ENCODE results near the gene ANO9. TPM values are rescaled to one million over a fixed set of nuclear protein-coding genes. Genes with fewer than 3 reads are reported as not detected.

Gene ANO9
- total RNA-seq, 1 experiment from 2014 or later = 9.4 TPM

GRCh38 chr11:488062-488461 is 46.3 kb upstream of the ANO9 start:
- H3K36me3 Mint-ChIP-seq (ENCODE audit: insufficient read depth, unreplicated experiment) = peaks cover 14% of the 10 kb centered on the region
- H3K4me3 Mint-ChIP-seq (ENCODE audit: unreplicated experiment) = no peak overlapping the region
- ChIA-PET POLR2A (no interaction called here), CTCF (no interaction called here)
- intact Hi-C loops (cut with micrococcal nuclease) = no loop called here
- BruUV-seq (replicated peaks) = no TSS peak
- H3K27me3 Mint-ChIP-seq (ENCODE audit: insufficient read depth, unreplicated experiment) = no peaks in the 10 kb centered on the region
- no peak overlapping the region for H3K27ac Mint-ChIP-seq (ENCODE audit: low read depth, unreplicated experiment)
- no peak for TF ChIP-seq CTCF (IDR thresholded peaks at IDR 0.05; ENCODE audit: unreplicated experiment)
- H3K4me1 Mint-ChIP-seq (ENCODE audit: insufficient read depth, unreplicated experiment) = no peaks in the 10 kb centered on the region
- H3K9me3 Mint-ChIP-seq (ENCODE audit: unreplicated experiment) = no peaks in the 10 kb centered on the region
- DNase-seq (ENCODE audit: unreplicated experiment) = no peak

- Mint-ChIP-seq H3K27ac (ENCODE audit: low read depth, unreplicated experiment) (no peak overlapping the region), H3K27me3 (ENCODE audit: insufficient read depth, unreplicated experiment) (no peaks in the 10 kb centered on the region), H3K9me3 (ENCODE audit: unreplicated experiment) (no peaks in the 10 kb centered on the region), H3K36me3 (ENCODE audit: insufficient read depth, unreplicated experiment) (peaks cover 10% of the 10 kb centered on the region), H3K4me1 (ENCODE audit: insufficient read depth, unreplicated experiment) (no peaks in the 10 kb centered on the region), H3K4me3 (ENCODE audit: unreplicated experiment) (no peak overlapping the region)
- no peak for DNase-seq (ENCODE audit: unreplicated experiment)
- POLR2A ChIA-PET = no interaction called here
- no TSS peak for BruUV-seq (replicated peaks)
- intact Hi-C loops (cut with micrococcal nuclease) = no loop called here
- no peak for TF ChIP-seq CTCF (IDR thresholded peaks at IDR 0.05; ENCODE audit: unreplicated experiment)
- CTCF ChIA-PET = no interaction called here
Measured at GRCh38 chr11:487571-488021, 45.8 kb upstream of the ANO9 start.

GRCh38 chr11:486189-486588 is 44.4 kb upstream of the ANO9 start:
- intact Hi-C loops (cut with micrococcal nuclease) = no loop called here

GRCh38 chr11:484616-485015 is 42.8 kb upstream of the ANO9 start:
- no peak for TF ChIP-seq CTCF (IDR thresholded peaks at IDR 0.05; ENCODE audit: unreplicated experiment)
- Mint-ChIP-seq H3K4me1 (ENCODE audit: insufficient read depth, unreplicated experiment) (no peaks in the 10 kb centered on the region), H3K27ac (ENCODE audit: low read depth, unreplicated experiment) (no peak overlapping the region), H3K36me3 (ENCODE audit: insufficient read depth, unreplicated experiment) (peaks cover 6% of the 10 kb centered on the region), H3K4me3 (ENCODE audit: unreplicated experiment) (no peak overlapping the region), H3K27me3 (ENCODE audit: insufficient read depth, unreplicated experiment) (no peaks in the 10 kb centered on the region), H3K9me3 (ENCODE audit: unreplicated experiment) (no peaks in the 10 kb centered on the region)
- intact Hi-C loops (cut with micrococcal nuclease) = no loop called here
- no TSS peak for BruUV-seq (replicated peaks)
- ChIA-PET POLR2A (no interaction called here), CTCF (no interaction called here)
- no peak for DNase-seq (ENCODE audit: unreplicated experiment)

More at GRCh38 chr11:486189-486588, 44.4 kb upstream of the ANO9 start:
- ChIA-PET POLR2A (no interaction called here), CTCF (no interaction called here)
- Mint-ChIP-seq H3K36me3 (ENCODE audit: insufficient read depth, unreplicated experiment) (peaks cover 6% of the 10 kb centered on the region), H3K4me1 (ENCODE audit: insufficient read depth, unreplicated experiment) (no peaks in the 10 kb centered on the region), H3K9me3 (ENCODE audit: unreplicated experiment) (no peaks in the 10 kb centered on the region), H3K4me3 (ENCODE audit: unreplicated experiment) (no peak overlapping the region), H3K27ac (ENCODE audit: low read depth, unreplicated experiment) (no peak overlapping the region), H3K27me3 (ENCODE audit: insufficient read depth, unreplicated experiment) (no peaks in the 10 kb centered on the region)
- no peak for DNase-seq (ENCODE audit: unreplicated experiment)
- BruUV-seq (replicated peaks) = no TSS peak
- TF ChIP-seq CTCF (IDR thresholded peaks at IDR 0.05; ENCODE audit: unreplicated experiment) = no peak

Measured in MCF 10A (cell line).